C4-2B (cell line): Measurements from ENCODE around the gene KLF4.

Experiments used
- H3K27ac ChIP-seq: fragments of 450-650 bp; 2 replicates; pipeline ENCODE4 v1.5.1; 2017
- ZFX ChIP-seq: fragments of 450-650 bp; IDR thresholded peaks from 2 replicates; pipeline ENCODE4 v1.6.1; 2017
- TF ChIP-seq, protein P1 (sequence below): fragments of 450-650 bp; conservative IDR thresholded peaks from 2 replicates; pipeline ENCODE4 v1.5.1; 2017; ENCODE audit warnings: mild to moderate bottlenecking

The KLF4 gene

DNA sequence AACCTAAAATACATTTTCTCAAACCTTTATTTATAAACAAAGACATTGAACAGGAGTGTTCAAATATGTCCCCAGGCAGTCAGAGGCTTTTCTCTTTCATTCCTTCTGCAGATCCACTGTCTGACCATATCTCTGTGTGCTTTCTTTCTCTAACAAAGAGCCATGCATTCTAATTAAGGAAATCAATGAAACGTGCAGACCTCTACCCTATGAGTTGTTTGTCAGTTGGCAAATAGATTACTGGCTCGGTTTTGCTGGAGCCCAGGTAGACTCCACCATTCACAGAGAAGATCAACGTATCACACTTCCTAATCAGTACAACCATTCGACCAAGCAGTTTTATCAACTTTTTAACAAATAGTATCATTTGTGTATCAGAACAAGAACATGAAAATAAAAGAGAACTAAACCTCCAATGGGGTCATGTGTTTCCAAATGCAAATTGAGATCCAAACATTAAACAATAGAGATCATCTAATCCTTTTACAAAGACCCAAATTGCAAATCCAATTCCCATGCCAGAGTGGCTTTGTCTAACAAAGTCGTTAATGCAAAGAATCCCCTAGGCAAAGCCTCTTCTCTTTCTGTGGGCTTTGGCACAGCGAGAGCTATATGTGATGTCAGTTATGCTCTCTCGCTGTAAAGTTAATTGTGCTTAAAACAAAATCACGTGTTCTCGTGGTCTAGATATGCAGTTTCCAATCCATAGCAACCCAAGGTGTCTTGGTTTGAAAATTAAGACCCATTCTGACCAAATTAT lies 16.8 kb downstream of the KLF4 start:
- no peak overlapping the region for H3K27ac ChIP-seq
- TF ChIP-seq, protein P1, sequence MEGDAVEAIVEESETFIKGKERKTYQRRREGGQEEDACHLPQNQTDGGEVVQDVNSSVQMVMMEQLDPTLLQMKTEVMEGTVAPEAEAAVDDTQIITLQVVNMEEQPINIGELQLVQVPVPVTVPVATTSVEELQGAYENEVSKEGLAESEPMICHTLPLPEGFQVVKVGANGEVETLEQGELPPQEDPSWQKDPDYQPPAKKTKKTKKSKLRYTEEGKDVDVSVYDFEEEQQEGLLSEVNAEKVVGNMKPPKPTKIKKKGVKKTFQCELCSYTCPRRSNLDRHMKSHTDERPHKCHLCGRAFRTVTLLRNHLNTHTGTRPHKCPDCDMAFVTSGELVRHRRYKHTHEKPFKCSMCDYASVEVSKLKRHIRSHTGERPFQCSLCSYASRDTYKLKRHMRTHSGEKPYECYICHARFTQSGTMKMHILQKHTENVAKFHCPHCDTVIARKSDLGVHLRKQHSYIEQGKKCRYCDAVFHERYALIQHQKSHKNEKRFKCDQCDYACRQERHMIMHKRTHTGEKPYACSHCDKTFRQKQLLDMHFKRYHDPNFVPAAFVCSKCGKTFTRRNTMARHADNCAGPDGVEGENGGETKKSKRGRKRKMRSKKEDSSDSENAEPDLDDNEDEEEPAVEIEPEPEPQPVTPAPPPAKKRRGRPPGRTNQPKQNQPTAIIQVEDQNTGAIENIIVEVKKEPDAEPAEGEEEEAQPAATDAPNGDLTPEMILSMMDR = no peak
- no peak for TF ChIP-seq ZFX

DNA sequence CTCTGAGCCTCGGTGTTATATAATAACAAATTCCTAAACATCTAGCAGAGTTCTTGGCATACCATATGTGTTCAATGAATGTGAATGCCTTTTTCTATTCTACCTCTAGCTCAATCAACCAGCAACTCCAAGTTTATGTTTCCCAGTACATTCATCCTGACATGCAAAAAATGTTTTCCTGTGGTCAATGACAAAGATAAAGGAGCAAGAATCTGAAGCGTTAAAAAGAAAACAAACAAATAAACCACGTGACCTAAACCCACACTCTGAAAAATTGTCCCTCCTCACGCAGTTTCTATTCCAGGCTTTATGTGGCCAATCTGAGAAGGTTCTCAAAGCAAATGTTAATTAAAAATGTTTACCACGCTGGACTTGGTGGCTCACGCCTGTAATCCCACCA lies 18.0 kb downstream of the KLF4 start:
- H3K27ac ChIP-seq = no peak overlapping the region
- TF ChIP-seq, protein P1 = no peak
- TF ChIP-seq ZFX = no peak

DNA sequence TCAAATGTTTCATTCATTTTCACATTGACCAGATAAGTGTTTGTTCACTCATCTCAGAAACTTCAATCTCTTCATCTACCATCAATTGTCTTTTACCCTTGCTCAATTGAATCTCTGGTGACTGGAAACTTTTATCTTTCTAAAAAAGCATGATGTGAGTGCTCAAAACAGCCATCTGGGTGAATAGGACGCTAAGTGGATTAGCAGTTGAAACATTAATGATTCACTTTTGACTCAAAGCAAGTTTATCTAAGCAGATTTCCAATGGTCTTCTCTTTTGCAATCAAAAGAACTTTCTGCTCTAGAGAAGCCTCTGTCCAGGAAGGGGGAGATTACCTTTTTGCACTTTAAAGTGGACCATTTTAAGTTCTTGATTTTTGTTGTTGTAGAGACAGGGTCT lies 22.2 kb downstream of the KLF4 start:
- TF ChIP-seq, protein P1 = no peak
- H3K27ac ChIP-seq = no peak overlapping the region

DNA sequence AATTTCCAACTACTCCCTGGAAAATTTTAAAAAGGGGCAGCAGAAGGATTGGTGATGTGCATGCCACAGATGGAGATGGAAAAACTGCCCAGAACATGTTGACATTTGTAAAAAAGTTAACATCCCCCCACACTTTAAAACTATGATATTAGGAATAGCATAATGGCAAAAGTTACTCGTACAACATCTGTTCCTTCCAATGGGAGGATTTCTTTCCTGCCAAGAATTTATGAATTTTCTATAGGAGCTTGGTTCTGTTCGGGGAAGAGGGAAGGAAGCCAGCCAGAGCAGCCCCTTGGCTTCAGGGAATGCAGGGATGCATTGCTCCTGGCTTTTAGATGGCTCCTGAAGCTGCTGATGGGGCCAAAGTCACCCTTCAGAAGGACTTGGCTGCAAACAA lies 22.7 kb downstream of the KLF4 start:
- no peak overlapping the region for H3K27ac ChIP-seq
- TF ChIP-seq, protein P1 = no peak
- no peak for TF ChIP-seq ZFX

DNA sequence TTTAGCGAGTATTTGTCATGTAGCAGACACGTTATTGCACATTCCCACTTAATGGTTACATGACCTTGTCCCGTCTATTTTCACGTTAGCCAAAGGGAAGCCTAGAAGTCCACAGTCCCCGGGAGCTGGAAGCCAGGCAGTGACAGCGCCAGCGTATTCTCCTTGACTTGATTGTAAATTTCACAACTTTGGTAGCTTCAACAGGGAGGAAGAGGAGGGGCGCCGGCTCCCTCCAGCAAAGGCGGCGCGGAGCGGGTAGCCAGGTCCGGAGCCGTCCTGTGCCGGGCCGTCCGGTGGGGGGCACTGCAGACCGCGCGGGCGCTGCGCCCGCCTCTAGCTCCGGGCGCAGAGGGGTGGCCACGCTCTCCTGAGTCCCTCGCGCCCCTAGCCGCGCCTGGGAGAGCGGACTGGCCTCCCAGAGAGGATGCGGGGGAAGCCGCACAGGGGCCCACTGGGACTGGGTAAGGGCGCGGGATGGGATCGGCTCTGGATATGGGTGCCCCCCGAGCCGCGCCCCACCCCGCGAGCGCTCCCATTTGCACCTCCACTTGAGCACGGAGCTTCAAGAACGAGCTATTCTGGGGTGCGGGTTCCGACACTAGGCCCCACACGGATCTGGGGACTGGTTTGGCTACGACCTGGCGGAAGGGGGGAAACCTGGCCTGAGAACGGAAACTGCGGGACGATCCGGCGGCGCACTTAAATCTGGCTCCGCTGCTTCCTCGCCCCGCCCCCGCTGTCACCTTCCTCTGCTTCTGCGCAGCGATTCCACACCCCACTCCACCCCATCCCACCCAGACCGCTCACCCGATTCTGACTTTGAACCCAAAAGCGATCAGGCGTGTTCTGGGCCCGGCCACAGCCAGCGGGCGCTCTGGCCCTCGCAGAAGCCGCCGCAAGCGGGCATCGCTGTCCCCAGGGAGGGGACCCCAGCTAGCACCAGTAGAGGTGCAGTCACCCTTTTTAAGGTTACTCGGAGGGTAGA lies 23.8 kb downstream of the KLF4 start:
- no peak for TF ChIP-seq ZFX
- TF ChIP-seq, protein P1 = no peak
- H3K27ac ChIP-seq = no peak overlapping the region

DNA sequence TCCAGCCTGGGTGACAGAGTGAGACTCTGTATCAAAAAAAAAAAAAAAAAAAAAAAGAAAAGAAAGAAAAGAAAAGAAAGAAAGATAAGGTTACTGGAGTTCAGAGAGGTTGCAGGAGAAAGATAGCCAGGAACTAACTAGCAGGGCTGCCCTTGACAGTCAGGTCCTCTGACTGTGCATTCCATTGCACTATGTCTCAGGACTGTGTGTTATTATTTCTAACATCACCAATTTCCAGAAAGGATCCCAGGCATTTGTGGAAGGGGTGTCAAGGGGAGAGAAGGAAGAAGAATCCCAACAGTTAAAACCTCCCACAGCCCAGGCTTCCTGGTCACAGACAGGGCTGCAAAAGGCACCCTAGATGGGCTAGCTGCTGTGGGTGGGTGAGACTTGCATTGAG lies 25.1 kb downstream of the KLF4 start:
- TF ChIP-seq, protein P1 = no peak
- no peak for TF ChIP-seq ZFX
- H3K27ac ChIP-seq = no peak overlapping the region

DNA sequence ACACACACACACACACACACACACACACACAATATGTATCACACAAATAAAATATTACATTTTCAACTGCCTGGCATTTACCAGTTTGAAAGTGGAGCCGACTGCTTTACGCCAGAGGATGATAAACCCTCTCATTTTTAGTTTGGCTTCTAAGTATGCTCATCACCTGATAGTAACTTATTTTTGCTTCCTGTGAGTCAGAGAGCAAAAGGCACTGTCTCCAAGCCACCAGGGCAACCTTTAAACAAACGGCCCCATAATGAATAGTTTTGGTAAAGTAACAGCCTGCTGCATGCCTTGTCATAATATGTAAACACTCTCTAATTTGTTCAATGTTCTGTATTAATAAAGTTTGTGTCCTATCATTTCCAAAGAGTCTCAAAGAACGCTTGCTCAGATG lies 26.9 kb downstream of the KLF4 start:
- TF ChIP-seq, protein P1 = no peak
- no peak for TF ChIP-seq ZFX
- no peak overlapping the region for H3K27ac ChIP-seq
